Activated CD4-positive, alpha-beta T cell treated with anti-CD3 and anti-CD28 coated beads, Interleukin-2, amount 50 U/mL, for 16 hours (primary cell): Measurements from ENCODE around the gene FUT7.
"Not testable (repeated sequence)": the region's sequence is repeated elsewhere in the genome, so short reads cannot be mapped to it uniquely, and the experiment has no call there.

Experiments
- DNase-seq: peaks from one replicate; pipeline ENCODE4 v3.0.0-alpha.2; 2020

FUT7 gene

GRCh38 chr9:137017791-137018497 is 13.9 kb downstream of the FUT7 start:
- no peak for DNase-seq

GRCh38 chr9:137017071-137017470 is 14.8 kb downstream of the FUT7 start:
- no peak for DNase-seq

GRCh38 chr9:137016436-137016835 is 15.5 kb downstream of the FUT7 start:
- DNase-seq: no peak

GRCh38 chr9:137015976-137016375 is 15.9 kb downstream of the FUT7 start:
- DNase-seq: no peak

GRCh38 chr9:137015540-137015930 is 16.4 kb downstream of the FUT7 start:
- no peak for DNase-seq

GRCh38 chr9:137014776-137015539 is 16.9 kb downstream of the FUT7 start:
- DNase-seq: no peak

- DNase-seq: no peak
These were observed 17.7 kb downstream of the FUT7 start for GRCh38 chr9:137014166-137014565.

- DNase-seq: no peak
These were observed 18.3 kb downstream of the FUT7 start for GRCh38 chr9:137013571-137013940.

- no peak for DNase-seq
These were observed 19.0 kb downstream of the FUT7 start for GRCh38 chr9:137012694-137013570.

- DNase-seq: no peak
These were observed 19.8 kb downstream of the FUT7 start for GRCh38 chr9:137011907-137012675.

GRCh38 chr9:137011156-137011555 is 20.7 kb downstream of the FUT7 start:
- no peak for DNase-seq

- no peak for DNase-seq
These were observed 21.8 kb downstream of the FUT7 start for GRCh38 chr9:137009938-137010732.

GRCh38 chr9:137009217-137009616 is 22.7 kb downstream of the FUT7 start:
- no peak for DNase-seq

GRCh38 chr9:137008312-137008711 is 23.6 kb downstream of the FUT7 start:
- DNase-seq: no peak

- no peak for DNase-seq
These were observed 24.0 kb downstream of the FUT7 start for GRCh38 chr9:137007816-137008270.

- DNase-seq: no peak
These were observed 24.6 kb downstream of the FUT7 start for GRCh38 chr9:137007108-137007815.

- no peak for DNase-seq
These were observed 25.5 kb downstream of the FUT7 start for GRCh38 chr9:137006116-137007003.

GRCh38 chr9:137004285-137004684 is 27.6 kb downstream of the FUT7 start:
- DNase-seq: not testable (repeated sequence)

- no peak for DNase-seq
These were observed 29.2 kb downstream of the FUT7 start for GRCh38 chr9:137002646-137003041.
